ENCODE results near the gene LOX. TPM values are rescaled to one million over a fixed set of nuclear protein-coding genes. Genes with fewer than 3 reads are reported as not detected.

The LOX gene
- total RNA-seq, 1 experiment from 2014 or later: 0.12 TPM

- no peak overlapping the region for H2AFZ ChIP-seq (ENCODE audit: low read depth, low read length, poor library complexity, severe bottlenecking)
- ChIA-PET RAD21 (ENCODE audit: low non-redundant PET in 1 of 2, low total read pairs in 2 of 2, uncharacterized antibody in 2 of 2, unreplicated experiment in 2 of 2) (no interaction called here), POLR2A (no interaction called here), CTCF (interaction anchor here (1.4 kb wide), 1 partner anchor 72 kb away, joined by 3 read pairs; no protein-coding TSS in a partner anchor)
- H3K27me3 ChIP-seq (ENCODE audit: insufficient read depth, low read length): no peaks in the 10 kb centered on the region
- no peak overlapping the region for H3K4me2 ChIP-seq (ENCODE audit: low read length)
- no peak overlapping the region for H3K27ac ChIP-seq (ENCODE audit: low read depth, low read length)
- DNase-seq (ENCODE audit: low read depth, low spot score) (no peak), ATAC-seq (no peak)
- H3K9ac ChIP-seq (ENCODE audit: low read length): no peak overlapping the region
- H3K9me3 ChIP-seq (ENCODE audit: control insufficient read depth in 1 of 2, insufficient read depth in 1 of 2, low read depth in 1 of 2, low read length in 2 of 2): no peaks in the 10 kb centered on the region
- no peaks in the 10 kb centered on the region for H3K79me2 ChIP-seq (ENCODE audit: insufficient read depth, low read length)
- peaks cover 0 to 6% of the 10 kb centered on the region in 2 experiments; a peak in 1 of 4 replicates for H3K36me3 ChIP-seq (ENCODE audit: control insufficient read depth in 1 of 2, insufficient read depth in 2 of 2, low read length in 2 of 2)
- no peaks in the 10 kb centered on the region for H4K20me1 ChIP-seq (ENCODE audit: insufficient read depth)
- BruUV-seq (replicated peaks): no TSS peak
- no peak overlapping the region for H3K4me3 ChIP-seq (replicated peaks in 1 of 2; ENCODE audit: low read depth in 1 of 2, low read length in 2 of 2)
- TF ChIP-seq TCF7L2 (IDR thresholded peaks at IDR 0.05; ENCODE audit: borderline replicate concordance, extremely low read depth, insufficient read depth, insufficient read length): no peak
- TF ChIP-seq YY1 (IDR thresholded peaks at IDR 0.05; ENCODE audit: extremely low read depth, insufficient replicate concordance, low read depth, low read length): no peak
- no peak for TF ChIP-seq FOSL1 (IDR thresholded peaks at IDR 0.05; ENCODE audit: low read depth)
- no peak for TF ChIP-seq RAD21 (IDR thresholded peaks at IDR 0.05; ENCODE audit: low read depth)
- TF ChIP-seq ZBTB33 (IDR thresholded peaks at IDR 0.05; ENCODE audit: extremely low read depth, insufficient replicate concordance, low read length): no peak
- no peak for TF ChIP-seq POLR2AphosphoS5 (IDR thresholded peaks at IDR 0.05; ENCODE audit: low read depth, low read length)
- H3K4me1 ChIP-seq (ENCODE audit: control insufficient read depth in 1 of 2, insufficient read depth in 2 of 2, low read length in 2 of 2): peaks cover 7 to 12% of the 10 kb centered on the region in 2 experiments; a peak in 3 of 4 replicates
- intact Hi-C loops (cut with micrococcal nuclease): no loop called here
- H3K9me2 ChIP-seq (ENCODE audit: insufficient read depth): no peaks in the 10 kb centered on the region
These were observed 47.8 kb downstream of the LOX start for GRCh38 chr5:122030251-122030650.

GRCh38 chr5:122029818-122030217, 48.2 kb downstream of the LOX start:
- Histone ChIP-seq H3K27ac (ENCODE audit: low read depth, low read length) (no peak overlapping the region), H3K36me3 (ENCODE audit: control insufficient read depth in 1 of 2, insufficient read depth in 2 of 2, low read length in 2 of 2) (peaks cover 0 to 6% of the 10 kb centered on the region in 2 experiments; a peak in 1 of 4 replicates), H3K4me3 (replicated peaks in 1 of 2; ENCODE audit: low read depth in 1 of 2, low read length in 2 of 2) (no peak overlapping the region), H3K79me2 (ENCODE audit: insufficient read depth, low read length) (no peaks in the 10 kb centered on the region), H3K9me3 (ENCODE audit: control insufficient read depth in 1 of 2, insufficient read depth in 1 of 2, low read depth in 1 of 2, low read length in 2 of 2) (no peaks in the 10 kb centered on the region), H3K4me1 (ENCODE audit: control insufficient read depth in 1 of 2, insufficient read depth in 2 of 2, low read length in 2 of 2) (peaks cover 7 to 12% of the 10 kb centered on the region in 2 experiments; a peak in 3 of 4 replicates), H3K9me2 (ENCODE audit: insufficient read depth) (no peaks in the 10 kb centered on the region), H4K20me1 (ENCODE audit: insufficient read depth) (no peaks in the 10 kb centered on the region), H2AFZ (ENCODE audit: low read depth, low read length, poor library complexity, severe bottlenecking) (no peak overlapping the region), H3K4me2 (ENCODE audit: low read length) (no peak overlapping the region), H3K27me3 (ENCODE audit: insufficient read depth, low read length) (no peaks in the 10 kb centered on the region), H3K9ac (ENCODE audit: low read length) (no peak overlapping the region)
- no peak for DNase-seq (ENCODE audit: low read depth, low spot score)
- POLR2A ChIA-PET: no interaction called here
- RAD21 ChIA-PET (ENCODE audit: low non-redundant PET in 1 of 2, low total read pairs in 2 of 2, uncharacterized antibody in 2 of 2, unreplicated experiment in 2 of 2): no interaction called here
- intact Hi-C loops (cut with micrococcal nuclease): no loop called here
- no TSS peak for BruUV-seq (replicated peaks)
- TF ChIP-seq POLR2AphosphoS5 (IDR thresholded peaks at IDR 0.05; ENCODE audit: low read depth, low read length) (no peak), EZH2phosphoT487 (IDR thresholded peaks at IDR 0.05; ENCODE audit: borderline replicate concordance) (no peak), SRF (IDR thresholded peaks at IDR 0.05; ENCODE audit: low read depth) (no peak), JUND (IDR thresholded peaks at IDR 0.05) (no peak), EZH2 (IDR thresholded peaks at IDR 0.05) (no peak), ELF1 (IDR thresholded peaks at IDR 0.05; ENCODE audit: borderline replicate concordance, low read depth) (no peak), FOSL1 (IDR thresholded peaks at IDR 0.05; ENCODE audit: low read depth) (no peak)
- TF ChIP-seq, protein P1, sequence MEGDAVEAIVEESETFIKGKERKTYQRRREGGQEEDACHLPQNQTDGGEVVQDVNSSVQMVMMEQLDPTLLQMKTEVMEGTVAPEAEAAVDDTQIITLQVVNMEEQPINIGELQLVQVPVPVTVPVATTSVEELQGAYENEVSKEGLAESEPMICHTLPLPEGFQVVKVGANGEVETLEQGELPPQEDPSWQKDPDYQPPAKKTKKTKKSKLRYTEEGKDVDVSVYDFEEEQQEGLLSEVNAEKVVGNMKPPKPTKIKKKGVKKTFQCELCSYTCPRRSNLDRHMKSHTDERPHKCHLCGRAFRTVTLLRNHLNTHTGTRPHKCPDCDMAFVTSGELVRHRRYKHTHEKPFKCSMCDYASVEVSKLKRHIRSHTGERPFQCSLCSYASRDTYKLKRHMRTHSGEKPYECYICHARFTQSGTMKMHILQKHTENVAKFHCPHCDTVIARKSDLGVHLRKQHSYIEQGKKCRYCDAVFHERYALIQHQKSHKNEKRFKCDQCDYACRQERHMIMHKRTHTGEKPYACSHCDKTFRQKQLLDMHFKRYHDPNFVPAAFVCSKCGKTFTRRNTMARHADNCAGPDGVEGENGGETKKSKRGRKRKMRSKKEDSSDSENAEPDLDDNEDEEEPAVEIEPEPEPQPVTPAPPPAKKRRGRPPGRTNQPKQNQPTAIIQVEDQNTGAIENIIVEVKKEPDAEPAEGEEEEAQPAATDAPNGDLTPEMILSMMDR (IDR thresholded peaks at IDR 0.05 in 2 of 3, conservative IDR thresholded peaks at IDR 0.05 in 1 of 3; ENCODE audit: borderline replicate concordance in 1 of 3, insufficient read depth in 1 of 3, low read depth in 2 of 3, low read length in 2 of 3): no peak
- no peak for ATAC-seq
- CTCF ChIA-PET: interaction anchor here (1.4 kb wide), 1 partner anchor 72 kb away, joined by 3 read pairs; no protein-coding TSS in a partner anchor
